H1 (cell line): Measurements from ENCODE around the gene DRAP1. TPM values are rescaled to one million over a fixed set of nuclear protein-coding genes. Genes with fewer than 3 reads are reported as not detected.

Experiments used
- polyA plus RNA-seq, 7 experiments: library from polyadenylated mRNA; depleted of rRNA in 3 of 7; stranded (reverse) in 5 of 7; unstranded in 2 of 7; fragments of >200 nt in 5 of 7; fragments of 200-250 nt in 2 of 7; gene quantifications; 1 replicate in 5 of 7; 2 replicates in 1 of 7; 4 replicates in 1 of 7; pipeline versions ENCODE4 v1.2.1 to v1.2.3, GENCODE V29; 2011 to 2013; ENCODE audit warnings: missing spikeins in 2 of 7, mixed read lengths in 2 of 7
- total RNA-seq: library from RNA; stranded (reverse); fragmentation: NEBNext Ultra II Directional; extraction: Animal tissue kit (Norgen Biotek cat#: 25700); gene quantifications from 2 replicates; pipeline ENCODE4 v1.2.1, GENCODE V29; 2021
- TF ChIP-seq, protein P1 (sequence below): IDR thresholded peaks from 2 replicates; pipeline ENCODE4 v1.6.1; 2012; ENCODE audit warnings: low read length, inconsistent platforms

The DRAP1 gene
- total and polyA plus RNA-seq, 2 of the 8 experiments (the other 6 are each of a cell fraction or from before 2014, with no cell fraction given), result 62.5 to 98.7 TPM

DNA sequence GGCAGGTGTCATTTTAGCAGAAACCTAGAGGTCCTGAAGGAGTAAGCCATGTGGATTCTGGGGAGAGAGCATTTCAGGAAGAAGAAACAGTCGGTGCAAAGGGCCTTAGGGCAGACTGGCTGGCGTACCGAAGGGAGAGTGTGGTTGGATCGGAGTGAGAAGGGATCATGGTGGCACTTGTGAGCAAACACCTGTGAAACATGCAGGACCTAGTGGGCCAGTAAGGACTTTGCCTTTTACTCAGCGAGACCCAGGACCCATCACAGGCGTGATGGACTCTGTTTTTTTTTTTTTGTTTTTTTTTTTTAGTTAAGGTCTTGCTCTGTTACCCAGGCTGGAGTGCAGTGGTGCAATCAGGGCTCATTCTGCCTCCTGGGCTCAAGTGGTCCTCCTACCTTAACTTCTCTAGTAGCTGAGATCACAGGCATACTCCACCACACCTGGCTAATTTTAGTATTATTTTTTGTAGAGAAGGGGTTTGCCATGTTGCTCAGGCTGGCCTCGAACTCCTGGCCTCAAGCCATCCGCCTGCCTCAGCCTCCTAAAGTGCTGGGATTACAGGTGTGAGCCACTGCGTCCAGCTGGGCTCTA lies 22.6 kb downstream of the DRAP1 start (continued):
- TF ChIP-seq, protein P1, sequence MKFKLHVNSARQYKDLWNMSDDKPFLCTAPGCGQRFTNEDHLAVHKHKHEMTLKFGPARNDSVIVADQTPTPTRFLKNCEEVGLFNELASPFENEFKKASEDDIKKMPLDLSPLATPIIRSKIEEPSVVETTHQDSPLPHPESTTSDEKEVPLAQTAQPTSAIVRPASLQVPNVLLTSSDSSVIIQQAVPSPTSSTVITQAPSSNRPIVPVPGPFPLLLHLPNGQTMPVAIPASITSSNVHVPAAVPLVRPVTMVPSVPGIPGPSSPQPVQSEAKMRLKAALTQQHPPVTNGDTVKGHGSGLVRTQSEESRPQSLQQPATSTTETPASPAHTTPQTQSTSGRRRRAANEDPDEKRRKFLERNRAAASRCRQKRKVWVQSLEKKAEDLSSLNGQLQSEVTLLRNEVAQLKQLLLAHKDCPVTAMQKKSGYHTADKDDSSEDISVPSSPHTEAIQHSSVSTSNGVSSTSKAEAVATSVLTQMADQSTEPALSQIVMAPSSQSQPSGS, result no peak
